Measurements from ENCODE around the gene KCNK13. TPM values are rescaled to one million over a fixed set of nuclear protein-coding genes. Genes with fewer than 3 reads are reported as not detected.

KCNK13 gene
- total RNA-seq, 1 experiment from 2014 or later: not detected

DNA sequence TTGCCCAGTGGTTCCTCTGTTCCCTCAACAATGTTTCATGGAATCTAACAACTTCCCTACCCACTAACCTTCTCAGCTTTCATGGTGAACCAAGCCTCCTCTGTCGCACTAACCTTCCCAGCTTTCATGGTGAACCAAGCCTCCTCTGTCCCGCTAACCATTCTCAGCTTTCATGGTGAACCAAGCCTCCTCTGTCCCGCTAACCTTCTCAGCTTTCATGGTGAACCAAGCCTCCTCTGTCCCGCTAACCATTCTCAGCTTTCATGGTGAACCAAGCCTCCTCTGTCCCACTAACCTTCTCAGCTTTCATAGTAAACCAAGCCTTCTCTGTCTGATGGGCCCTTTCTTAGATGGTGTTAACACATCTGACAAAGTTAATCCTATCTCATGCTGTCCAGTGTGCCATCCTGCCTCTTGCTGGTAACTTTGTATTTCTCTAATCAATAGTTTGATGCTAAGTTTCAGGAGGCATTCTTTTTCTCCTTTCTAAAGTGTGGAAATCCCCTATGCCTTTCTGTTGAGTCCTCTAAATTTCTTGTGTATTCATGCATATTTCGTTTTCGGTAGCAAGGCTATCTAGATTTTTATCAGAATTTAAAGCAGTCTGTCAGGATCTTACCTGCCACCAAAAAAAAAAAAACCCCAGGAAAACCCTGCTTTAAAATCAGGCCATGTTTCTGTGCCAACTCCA lies 26.8 kb upstream of the KCNK13 start:
- no peaks in the 10 kb centered on the region for H3K9me3 Mint-ChIP-seq (ENCODE audit: unreplicated experiment)
- intact Hi-C loops (cut with micrococcal nuclease): no loop called here
- ChIA-PET POLR2A (no interaction called here), CTCF (no interaction called here)
- H3K27me3 Mint-ChIP-seq (ENCODE audit: insufficient read depth, unreplicated experiment): no peaks in the 10 kb centered on the region
- no peak overlapping the region for H3K27ac Mint-ChIP-seq (ENCODE audit: low read depth, unreplicated experiment)
- no peak for DNase-seq (ENCODE audit: unreplicated experiment)
- BruUV-seq (replicated peaks): no TSS peak
- peaks cover 37% of the 10 kb centered on the region for H3K36me3 Mint-ChIP-seq (ENCODE audit: insufficient read depth, unreplicated experiment)
- no peak overlapping the region for H3K4me3 Mint-ChIP-seq (ENCODE audit: unreplicated experiment)
- no peaks in the 10 kb centered on the region for H3K4me1 Mint-ChIP-seq (ENCODE audit: insufficient read depth, unreplicated experiment)
- TF ChIP-seq, protein P1, sequence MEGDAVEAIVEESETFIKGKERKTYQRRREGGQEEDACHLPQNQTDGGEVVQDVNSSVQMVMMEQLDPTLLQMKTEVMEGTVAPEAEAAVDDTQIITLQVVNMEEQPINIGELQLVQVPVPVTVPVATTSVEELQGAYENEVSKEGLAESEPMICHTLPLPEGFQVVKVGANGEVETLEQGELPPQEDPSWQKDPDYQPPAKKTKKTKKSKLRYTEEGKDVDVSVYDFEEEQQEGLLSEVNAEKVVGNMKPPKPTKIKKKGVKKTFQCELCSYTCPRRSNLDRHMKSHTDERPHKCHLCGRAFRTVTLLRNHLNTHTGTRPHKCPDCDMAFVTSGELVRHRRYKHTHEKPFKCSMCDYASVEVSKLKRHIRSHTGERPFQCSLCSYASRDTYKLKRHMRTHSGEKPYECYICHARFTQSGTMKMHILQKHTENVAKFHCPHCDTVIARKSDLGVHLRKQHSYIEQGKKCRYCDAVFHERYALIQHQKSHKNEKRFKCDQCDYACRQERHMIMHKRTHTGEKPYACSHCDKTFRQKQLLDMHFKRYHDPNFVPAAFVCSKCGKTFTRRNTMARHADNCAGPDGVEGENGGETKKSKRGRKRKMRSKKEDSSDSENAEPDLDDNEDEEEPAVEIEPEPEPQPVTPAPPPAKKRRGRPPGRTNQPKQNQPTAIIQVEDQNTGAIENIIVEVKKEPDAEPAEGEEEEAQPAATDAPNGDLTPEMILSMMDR (IDR thresholded peaks at IDR 0.05; ENCODE audit: unreplicated experiment): no peak

DNA sequence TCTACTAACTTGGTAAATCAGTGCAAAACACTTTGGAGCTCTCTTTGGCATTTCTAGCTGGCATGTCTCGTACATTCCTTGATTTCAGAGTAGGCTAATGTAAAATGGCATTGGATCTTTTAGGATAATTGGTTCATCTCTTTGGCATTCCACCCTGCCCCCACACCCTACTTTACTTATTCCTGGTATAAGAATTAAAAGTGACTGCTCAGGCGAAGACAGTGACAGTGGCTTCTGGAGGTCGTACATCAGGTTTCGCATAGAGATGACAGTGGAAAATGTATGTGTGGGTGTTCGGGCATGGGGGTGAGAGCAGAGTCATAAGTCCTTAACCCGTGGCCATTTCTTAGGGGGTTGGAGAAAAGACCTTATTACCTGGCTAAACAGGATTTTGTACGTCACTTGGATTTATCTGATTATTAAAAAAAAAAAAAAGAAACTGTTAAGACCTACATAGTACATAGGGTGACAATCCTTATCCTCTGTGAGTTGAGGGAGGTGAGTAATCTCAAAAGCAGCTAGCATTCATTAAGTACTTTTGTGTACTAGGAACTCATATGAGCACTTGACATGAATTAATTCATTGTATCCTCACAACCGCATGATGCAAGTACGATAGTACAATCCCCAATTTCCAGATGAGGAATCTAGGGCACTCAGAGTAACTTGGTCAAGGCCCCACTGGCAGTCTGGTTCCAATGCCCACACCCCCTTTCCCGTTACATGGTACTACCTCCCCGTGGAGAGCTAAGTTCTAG lies 22.4 kb upstream of the KCNK13 start:
- H3K4me3 Mint-ChIP-seq (ENCODE audit: unreplicated experiment): no peak overlapping the region
- intact Hi-C loops (cut with micrococcal nuclease): no loop called here
- no peak overlapping the region for H3K27ac Mint-ChIP-seq (ENCODE audit: low read depth, unreplicated experiment)
- peaks cover 25% of the 10 kb centered on the region for H3K36me3 Mint-ChIP-seq (ENCODE audit: insufficient read depth, unreplicated experiment)
- TF ChIP-seq, protein P1 (IDR thresholded peaks at IDR 0.05; ENCODE audit: unreplicated experiment): no peak
- ChIA-PET POLR2A (interaction anchor here (0.6 kb wide), 1 partner anchor 742 kb away, joined by 4 read pairs; no protein-coding TSS in a partner anchor), CTCF (interaction anchor here (1.1 to 1.3 kb wide), 3 partner anchors 67 to 196 kb away, joined by 3 to 5 read pairs (median 4); no protein-coding TSS in a partner anchor)
- H3K9me3 Mint-ChIP-seq (ENCODE audit: unreplicated experiment): no peaks in the 10 kb centered on the region
- no peaks in the 10 kb centered on the region for H3K4me1 Mint-ChIP-seq (ENCODE audit: insufficient read depth, unreplicated experiment)
- DNase-seq (ENCODE audit: unreplicated experiment): no peak
- no TSS peak for BruUV-seq (replicated peaks)
- H3K27me3 Mint-ChIP-seq (ENCODE audit: insufficient read depth, unreplicated experiment): no peaks in the 10 kb centered on the region

DNA sequence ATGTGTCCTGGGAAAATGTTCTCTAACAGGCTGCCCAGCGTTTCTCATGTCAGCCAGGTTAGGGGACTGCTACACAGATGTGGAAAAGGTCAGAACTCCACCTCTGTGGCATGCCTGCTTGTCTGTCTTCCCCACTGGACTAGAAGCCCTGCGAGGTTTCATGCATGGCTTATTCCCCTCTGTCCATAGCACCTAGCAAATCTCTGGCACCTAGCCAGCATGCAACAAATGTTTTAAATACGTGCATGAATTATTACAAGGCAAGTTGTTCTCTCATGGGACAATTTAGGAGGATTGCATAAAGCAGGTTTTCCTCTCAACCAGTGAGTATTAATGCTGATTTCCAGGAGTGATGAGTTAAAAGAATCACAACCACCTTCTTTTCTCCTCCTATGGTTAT lies 21.4 kb upstream of the KCNK13 start:
- TF ChIP-seq, protein P1 (IDR thresholded peaks at IDR 0.05; ENCODE audit: unreplicated experiment): no peak
- ChIA-PET POLR2A (interaction anchor here (0.6 kb wide), 1 partner anchor 741 kb away, joined by 4 read pairs; no protein-coding TSS in a partner anchor), CTCF (interaction anchor here (1.3 kb wide), 1 partner anchor 68 kb away, joined by 3 read pairs; no protein-coding TSS in a partner anchor)
- Mint-ChIP-seq H3K27ac (ENCODE audit: low read depth, unreplicated experiment) (no peak overlapping the region), H3K27me3 (ENCODE audit: insufficient read depth, unreplicated experiment) (no peaks in the 10 kb centered on the region), H3K9me3 (ENCODE audit: unreplicated experiment) (no peaks in the 10 kb centered on the region), H3K4me1 (ENCODE audit: insufficient read depth, unreplicated experiment) (no peaks in the 10 kb centered on the region), H3K4me3 (ENCODE audit: unreplicated experiment) (no peak overlapping the region), H3K36me3 (ENCODE audit: insufficient read depth, unreplicated experiment) (peaks cover 18% of the 10 kb centered on the region)
- intact Hi-C loops (cut with micrococcal nuclease): no loop called here
- no peak for DNase-seq (ENCODE audit: unreplicated experiment)
- BruUV-seq (replicated peaks): no TSS peak

DNA sequence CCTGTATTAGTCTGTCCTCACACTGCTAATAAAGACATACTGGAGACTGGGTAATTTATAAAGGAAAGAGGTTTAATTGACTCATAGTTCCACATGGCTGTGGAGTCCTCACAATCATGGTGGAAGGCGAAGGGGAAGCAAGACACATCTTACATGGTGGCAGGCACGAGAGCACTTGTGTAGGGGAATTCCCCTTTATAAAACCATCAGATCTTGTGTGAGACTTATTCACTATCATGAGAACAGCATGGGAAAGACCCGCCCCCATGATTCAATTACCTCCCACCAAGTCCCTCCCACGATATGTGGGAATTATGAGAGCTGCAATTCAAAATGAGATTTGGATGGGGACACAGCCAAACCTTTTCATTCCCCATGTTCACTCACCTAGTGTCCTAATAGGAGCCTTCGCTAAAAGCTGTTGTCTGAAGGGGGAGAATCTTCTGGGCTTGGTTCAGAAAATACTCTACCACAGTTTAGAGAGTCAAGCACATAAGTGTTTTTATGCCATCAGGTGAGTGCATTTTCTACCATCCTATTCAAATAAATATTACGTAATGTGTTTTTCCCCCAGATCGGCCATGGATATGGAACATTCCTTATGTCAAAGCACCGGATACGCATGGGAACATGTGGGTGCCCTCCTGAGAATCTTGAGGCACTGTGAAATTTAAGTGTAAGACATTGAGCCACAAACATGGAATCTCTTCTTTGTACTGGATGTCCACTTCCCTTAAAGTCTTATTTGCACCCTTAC lies 19.1 kb upstream of the KCNK13 start:
- CTCF ChIA-PET: interaction anchor here (0.6 kb wide), 1 partner anchor 8 kb away, joined by 3 read pairs; no protein-coding TSS in a partner anchor
- no TSS peak for BruUV-seq (replicated peaks)
- TF ChIP-seq, protein P1 (IDR thresholded peaks at IDR 0.05; ENCODE audit: unreplicated experiment): no peak
- Mint-ChIP-seq H3K4me3 (ENCODE audit: unreplicated experiment) (no peak overlapping the region), H3K4me1 (ENCODE audit: insufficient read depth, unreplicated experiment) (no peaks in the 10 kb centered on the region), H3K27ac (ENCODE audit: low read depth, unreplicated experiment) (no peak overlapping the region), H3K27me3 (ENCODE audit: insufficient read depth, unreplicated experiment) (no peaks in the 10 kb centered on the region), H3K36me3 (ENCODE audit: insufficient read depth, unreplicated experiment) (peaks cover 16% of the 10 kb centered on the region), H3K9me3 (ENCODE audit: unreplicated experiment) (no peaks in the 10 kb centered on the region)
- DNase-seq (ENCODE audit: unreplicated experiment): no peak
- POLR2A ChIA-PET: no interaction called here
- intact Hi-C loops (cut with micrococcal nuclease): no loop called here

All from MCF 10A (cell line).